Hematopoietic multipotent progenitor cell treated with erythropoietin and hydrocortisone succinate and interleukin-3 and kit ligand, for 15 days (in vitro differentiated cells): ENCODE data around the gene NSD2.
"Not testable (repeated sequence)": the region's sequence is repeated elsewhere in the genome, so short reads cannot be mapped to it uniquely, and the experiment has no call there.

ENCODE experiments used
- DNase-seq: peaks from one replicate; pipeline ENCODE4 v3.0.0-alpha.2; 2015; ENCODE audit warnings: low spot score

The NSD2 gene

GRCh38 chr4:1842339-1842895 is 28.8 kb upstream of the NSD2 start:
- DNase-seq: no peak

DNA sequence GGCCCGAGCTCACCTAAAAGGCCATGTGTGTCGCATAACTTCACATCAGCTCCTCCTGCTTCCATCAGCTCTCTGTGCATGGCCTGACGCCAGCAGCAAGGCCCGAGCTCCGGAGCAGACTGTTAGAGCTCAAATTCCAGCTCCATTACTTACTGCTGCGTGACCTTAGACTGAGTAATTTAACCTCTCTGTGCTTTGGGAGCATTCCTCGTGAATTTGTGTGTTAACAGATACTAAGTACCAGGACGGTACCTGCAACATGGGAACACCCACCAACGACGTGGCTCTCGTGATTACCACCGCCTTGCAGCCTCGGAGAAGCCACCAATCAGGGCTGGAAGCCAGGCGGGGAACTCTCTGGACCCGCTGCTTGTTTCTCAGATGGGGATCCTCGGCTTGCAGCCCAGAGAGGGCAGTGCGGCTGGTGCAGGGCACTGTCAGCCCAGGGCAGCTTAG is 28.2 kb upstream of the NSD2 start:
- no peak for DNase-seq

DNA sequence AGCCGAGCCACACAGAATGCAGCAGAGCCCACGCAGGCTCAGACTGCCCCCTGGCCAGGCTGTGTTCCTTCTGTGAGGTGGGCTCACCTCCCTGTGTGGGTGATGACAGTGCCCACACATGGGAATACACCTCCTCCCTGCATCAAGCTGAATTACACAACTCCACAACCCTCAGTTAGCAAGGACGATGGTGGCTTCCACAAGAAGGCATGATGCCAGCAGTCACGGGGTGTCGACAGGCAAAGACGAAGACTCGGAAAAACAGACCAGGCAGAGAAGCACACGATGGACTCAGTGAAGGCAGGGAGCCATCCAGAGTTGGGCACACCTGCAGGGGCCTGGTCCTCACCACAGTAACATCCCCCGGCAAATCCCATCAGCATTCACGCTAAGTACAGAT is 27.3 kb upstream of the NSD2 start:
- DNase-seq: no peak

DNA sequence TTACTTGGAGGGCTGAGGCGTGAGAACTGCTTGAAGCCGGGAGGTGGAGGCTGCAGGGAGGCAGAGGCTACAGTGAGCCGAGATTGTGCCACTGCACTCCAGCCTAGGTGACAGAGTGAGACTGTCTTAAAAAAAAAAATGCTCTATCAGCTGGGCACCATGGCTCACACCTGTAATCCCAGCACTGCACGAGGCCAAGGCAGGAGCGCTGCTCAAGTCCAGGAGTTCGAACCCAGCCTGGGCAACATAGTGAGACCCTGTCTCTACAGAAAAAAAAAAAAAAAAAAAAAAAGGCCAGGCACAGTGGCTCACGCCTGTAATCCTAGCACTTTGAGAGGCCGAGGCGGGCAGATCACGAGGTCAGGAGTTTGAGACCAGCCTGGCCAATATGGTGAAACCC is 26.6 kb upstream of the NSD2 start:
- DNase-seq: not testable (repeated sequence)

GRCh38 chr4:1846580-1846979 is 24.6 kb upstream of the NSD2 start:
- no peak for DNase-seq

- DNase-seq: no peak
Measured at GRCh38 chr4:1850276-1850675, 20.9 kb upstream of the NSD2 start.

GRCh38 chr4:1851160-1851559 is 20.0 kb upstream of the NSD2 start:
- no peak for DNase-seq

- DNase-seq: no peak
Measured at GRCh38 chr4:1851575-1852410, 19.4 kb upstream of the NSD2 start.

GRCh38 chr4:1852904-1853623 is 18.1 kb upstream of the NSD2 start:
- DNase-seq: no peak

DNA sequence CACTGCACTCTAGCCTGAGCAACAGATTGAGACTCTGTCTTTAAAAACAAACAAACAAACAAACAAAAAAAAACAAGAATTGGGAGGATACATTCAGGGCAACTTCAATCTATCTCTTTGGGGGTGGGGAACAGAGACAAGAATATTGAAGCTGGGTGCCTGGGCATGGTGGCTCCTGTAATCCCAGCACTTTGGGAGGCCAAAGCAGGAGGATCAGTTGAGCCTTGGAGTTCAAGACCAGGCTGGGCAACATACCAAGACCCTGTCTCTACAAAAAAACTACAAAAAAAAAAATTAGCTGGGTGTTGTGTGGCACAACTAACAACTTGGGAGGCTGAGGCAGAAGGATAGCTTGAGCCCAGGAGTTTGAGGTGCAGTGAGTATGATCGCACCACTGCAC is 16.4 kb upstream of the NSD2 start:
- no peak for DNase-seq

DNA sequence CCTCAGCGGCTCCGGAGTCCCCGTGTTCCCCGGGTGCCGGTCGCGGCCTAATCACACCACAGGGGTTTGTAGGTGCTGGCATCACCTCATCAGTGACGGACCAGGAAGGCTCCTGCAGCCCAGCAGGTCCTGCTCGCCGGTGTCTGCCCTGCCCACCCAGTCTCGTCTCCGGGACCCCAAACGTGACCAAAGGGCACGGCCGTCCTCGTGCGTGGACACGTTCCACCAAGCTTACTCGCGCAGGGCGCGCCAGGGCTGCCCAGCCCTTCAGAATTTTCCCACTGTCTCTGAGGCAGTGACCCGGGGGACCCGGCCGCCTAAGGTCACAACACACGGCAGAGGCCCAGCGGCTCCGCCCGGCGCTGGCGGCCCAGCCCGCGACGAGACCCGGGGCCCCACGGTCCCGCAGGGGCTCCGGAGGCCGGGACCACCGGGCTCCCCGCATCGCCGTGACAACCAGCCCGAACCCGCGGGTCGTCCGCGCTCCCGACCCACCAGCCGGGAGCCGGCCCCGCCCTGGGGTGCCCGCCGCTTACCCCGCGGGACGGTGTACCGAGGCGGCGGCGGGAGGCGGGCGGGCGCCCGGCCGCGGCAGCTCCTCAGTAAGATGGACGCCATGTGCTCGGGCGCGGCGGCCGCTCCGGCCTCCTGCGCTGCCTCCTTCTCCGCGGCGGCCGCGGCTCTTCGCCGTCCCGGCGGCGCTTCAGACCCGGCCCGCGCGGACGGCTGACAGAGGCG is 15.7 kb upstream of the NSD2 start:
- DNase-seq: no peak

DNA sequence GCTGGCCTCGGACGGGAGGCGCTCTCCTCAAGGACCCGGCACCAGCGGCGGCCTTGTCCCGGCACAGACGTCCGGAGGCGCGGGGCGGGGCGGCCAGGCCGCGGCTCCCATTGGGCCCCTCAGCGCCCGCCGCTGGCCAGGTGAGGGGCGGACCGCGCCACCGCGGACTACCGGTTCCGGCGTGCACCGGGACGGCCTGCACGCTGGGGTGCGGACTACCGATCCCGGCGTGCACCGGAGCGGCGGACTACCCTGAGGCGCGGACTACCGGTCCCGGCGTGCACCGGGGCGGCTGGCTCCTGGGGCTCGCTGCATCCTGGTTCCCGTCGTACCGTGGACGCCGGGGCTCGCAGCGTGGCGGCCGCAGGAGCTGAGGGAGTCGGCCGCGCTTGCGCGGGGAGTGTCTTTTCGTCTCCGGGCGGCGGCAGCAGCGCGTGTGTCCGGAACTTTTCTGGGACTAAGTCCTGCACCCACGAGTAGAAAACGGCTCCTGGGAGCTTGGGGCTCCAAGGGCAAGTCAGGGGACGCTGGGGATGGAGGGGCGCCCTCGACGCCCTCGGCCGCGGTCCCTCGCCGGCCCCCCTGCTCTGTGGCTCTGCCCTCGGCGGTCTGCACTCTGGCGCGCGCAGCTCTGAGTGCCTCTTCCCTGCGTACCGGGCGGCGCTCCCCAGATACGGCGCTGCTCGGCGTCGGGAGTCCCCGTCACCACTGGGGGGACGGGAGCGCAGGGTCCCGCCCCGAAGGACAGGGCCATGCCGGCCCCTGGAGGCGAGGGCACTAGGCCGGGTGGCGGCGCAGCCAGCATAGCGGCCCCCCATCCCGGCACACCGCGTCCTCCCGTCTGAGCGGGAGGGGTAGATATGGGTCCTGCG is 14.9 kb upstream of the NSD2 start, which contains the start of gene LETM1:
Gene LETM1, minus strand, starts transcription at position 86 of the 872 bp plus-strand sequence. CDS start 206 bp downstream, outside the sequence.
- DNase-seq: peak; percentile 90

DNA sequence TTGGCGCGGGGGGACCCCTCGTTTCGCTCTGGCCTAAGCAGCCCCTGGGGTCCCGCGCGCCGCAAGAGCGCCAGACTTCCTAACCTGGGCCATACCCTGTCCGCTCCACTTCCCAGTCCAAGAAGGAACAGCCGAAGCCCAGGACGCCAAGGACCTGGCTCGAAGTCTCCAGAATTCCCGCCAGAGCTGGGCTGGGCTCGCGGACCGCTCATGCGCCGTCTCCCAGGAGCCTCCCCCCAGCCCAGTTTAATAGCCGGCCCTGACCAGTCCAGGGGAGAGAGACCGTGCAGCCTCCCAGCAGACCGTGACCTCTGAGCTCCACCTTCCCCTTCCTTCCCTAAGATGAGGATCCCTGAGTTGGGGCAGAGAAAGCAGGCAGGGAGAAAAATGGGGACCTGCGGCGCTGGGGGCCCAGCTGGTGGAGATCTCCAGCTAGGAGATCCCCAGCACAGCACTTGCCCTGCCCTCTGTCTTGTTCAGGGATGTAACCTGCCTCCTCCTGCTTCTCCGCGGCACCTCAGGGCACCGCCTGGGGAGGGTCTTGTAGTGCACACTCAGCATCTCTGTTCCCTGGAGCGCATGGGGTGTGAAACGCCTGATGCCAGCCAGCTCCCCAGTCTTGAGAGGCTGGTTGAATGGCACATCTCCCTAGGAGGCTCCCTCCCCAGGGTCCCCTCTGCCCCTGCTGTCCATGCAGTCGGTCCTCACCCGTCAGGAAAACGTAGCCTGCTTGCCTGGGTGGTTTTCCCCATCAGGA is 14.1 kb upstream of the NSD2 start:
- no peak for DNase-seq

GRCh38 chr4:1857931-1858330 is 13.3 kb upstream of the NSD2 start:
- no peak for DNase-seq

DNA sequence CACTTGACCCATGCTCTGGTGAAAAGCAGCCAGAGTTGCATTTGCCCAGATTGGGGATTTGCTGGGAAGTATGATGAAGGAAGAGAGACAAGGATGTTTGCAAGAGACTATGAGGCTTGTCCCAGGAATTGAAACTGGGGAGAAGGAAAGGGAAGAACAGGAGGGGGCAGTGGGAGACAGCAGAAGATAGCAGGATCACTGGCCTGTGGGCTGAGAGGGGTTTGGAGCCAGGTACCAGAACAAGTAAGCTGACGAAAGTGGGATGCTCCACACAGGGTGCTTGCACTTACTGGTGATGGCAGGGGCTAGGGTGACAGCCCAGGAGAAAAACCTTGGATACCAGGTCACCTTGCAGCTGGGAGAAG is 11.8 kb upstream of the NSD2 start:
- DNase-seq: no peak

GRCh38 chr4:1862055-1862911 is 8.9 kb upstream of the NSD2 start:
- no peak for DNase-seq

GRCh38 chr4:1862961-1863296 is 8.3 kb upstream of the NSD2 start:
- no peak for DNase-seq

DNA sequence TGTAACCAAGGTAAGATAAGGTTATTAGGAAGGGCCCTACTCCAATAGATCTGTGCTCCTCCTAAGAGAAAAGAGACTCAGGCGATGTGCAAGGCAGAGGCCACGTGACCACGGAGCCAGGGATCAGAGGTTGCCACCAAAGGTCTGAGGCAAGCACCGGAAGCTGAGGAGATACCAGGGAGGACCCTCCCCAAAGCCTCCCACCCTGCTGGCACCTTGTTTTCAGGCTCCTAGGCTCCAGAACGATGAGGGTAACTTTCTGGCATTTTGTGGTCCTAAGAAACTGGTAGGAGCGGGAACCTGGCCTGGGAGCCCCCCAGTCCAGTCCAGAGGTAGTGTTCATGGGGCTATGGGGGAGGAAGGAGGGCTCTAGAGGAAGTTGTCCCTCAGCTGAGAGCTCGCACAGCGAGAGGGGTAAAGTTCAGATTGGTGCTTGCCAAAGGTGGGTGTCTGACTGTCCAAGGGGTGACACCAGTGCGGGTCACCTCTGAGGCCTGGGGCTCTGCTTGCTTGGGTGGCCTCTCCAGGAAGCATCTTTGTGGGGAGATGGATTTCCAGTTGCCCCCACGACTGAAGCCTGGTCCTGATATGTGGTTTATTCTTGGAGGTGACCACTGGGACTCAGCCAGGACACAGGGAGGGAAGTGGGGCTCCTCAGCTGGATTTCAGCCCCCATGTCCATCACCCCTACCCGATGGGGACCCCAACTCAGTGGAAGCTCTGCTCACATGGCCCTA is 7.7 kb upstream of the NSD2 start:
- DNase-seq: no peak
